Epidermal melanocyte (primary cell): ENCODE results near the gene SLC30A7.
"Not testable (repeated sequence)": the region's sequence is repeated elsewhere in the genome, so short reads cannot be mapped to it uniquely, and the experiment has no call there.

Experiments
- DNase-seq: peaks from one replicate; pipeline ENCODE4 v3.0.0; 2011; ENCODE audit warnings: low spot score; ENCODE audit not compliant: insufficient read length

SLC30A7 gene, protein sequence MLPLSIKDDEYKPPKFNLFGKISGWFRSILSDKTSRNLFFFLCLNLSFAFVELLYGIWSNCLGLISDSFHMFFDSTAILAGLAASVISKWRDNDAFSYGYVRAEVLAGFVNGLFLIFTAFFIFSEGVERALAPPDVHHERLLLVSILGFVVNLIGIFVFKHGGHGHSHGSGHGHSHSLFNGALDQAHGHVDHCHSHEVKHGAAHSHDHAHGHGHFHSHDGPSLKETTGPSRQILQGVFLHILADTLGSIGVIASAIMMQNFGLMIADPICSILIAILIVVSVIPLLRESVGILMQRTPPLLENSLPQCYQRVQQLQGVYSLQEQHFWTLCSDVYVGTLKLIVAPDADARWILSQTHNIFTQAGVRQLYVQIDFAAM

DNA sequence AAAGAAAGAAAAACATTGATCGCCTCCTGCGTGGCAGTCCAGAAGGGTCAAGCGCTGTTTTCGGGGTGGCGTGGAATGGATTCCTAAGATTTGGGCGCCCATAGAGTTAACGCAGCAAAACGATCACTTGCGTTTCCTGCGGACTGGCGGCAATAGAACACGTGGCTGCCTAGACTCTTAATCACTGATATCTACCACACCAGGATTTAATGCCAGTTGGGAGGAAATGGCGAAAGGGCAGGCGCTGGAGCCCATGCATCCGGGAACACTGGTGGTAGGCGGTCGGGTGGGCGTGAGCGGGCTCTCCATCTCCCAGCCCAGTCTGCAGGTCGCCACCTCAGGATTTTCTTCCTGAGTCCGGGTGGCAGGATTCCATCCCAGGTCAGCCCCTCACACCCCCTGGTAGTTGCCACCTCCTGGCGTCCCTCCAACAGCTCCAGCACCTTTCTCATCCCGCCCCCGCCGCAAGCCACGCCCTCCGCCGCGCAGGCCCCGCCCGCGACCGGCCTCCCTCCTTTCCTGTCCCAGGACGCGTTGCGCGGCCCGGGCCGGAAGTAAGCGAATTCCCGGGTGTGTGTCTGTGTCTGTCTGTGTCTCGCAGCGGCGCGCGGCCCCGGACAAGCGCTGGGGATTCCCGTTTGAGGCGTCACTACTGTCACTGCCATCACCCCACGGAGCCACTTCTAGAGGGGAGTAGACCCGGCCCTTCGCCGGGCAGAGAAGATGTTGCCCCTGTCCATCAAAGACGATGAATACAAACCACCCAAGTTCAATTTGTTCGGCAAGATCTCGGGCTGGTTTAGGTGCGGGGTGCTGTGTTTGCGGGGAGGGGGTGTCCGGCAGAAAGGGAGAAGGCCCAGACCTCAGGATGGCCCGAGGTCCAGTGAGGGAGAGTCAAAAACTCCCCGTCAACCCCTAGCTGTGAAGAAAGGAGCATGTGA, at the start of gene SLC30A7:
Gene SLC30A7, plus strand, starts transcription at position 551 of the 941 bp plus-strand sequence. Its CDS starts 173 bp downstream, at position 724.
- peak; percentile 59 for DNase-seq

DNA sequence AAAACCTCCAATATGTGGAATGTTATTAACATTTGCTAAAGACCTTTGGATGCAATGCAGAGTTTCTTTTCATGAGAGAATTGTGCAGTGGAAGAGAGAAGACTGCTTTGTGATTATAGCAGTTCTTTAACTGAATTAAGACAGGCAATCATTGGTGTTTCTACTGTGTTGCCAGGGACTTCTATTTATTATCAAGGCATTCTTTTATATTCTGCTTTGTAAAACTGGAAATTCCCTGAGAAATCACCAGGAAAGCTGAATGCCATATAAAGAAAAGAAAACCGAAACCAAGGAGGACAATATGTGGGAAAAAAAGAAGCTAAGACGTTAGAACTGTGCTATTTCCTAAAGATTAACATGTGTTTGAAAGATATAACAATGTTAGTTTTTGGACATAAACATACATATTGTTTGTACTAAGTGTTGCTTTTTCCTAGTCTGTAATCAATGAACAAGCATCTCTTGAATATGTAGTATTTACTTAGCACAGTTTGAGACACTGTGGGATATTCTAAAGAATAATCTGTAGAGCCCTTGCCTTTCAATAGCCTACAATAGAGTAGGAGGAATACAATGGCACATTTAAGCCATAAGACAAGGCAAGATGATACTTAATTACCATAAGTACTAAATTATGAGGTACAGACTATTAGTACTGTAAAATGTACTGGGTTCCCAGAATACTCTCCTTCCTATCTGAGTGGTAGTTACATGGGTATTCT, 48.4 kb upstream of the SLC30A7 start:
- no peak for DNase-seq

DNA sequence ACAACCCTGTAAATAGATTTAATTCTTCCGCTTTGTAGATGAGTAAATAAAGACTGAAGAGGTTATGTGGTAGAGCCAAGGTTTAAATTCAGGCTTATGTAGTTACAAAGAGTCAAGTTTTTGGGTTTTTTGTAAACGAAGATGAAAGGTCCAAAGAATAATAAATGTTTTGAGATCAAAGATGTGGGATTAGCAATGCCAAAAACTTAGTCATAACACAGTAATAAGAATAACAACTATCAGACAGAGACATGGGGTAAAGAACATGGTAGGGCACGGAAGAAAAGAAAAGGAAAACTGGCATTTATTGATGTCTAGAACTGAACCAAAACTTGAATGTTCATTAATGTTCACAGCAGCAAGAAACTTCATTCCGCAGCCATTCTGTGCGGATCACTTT, 44.2 kb upstream of the SLC30A7 start:
- no peak for DNase-seq

DNA sequence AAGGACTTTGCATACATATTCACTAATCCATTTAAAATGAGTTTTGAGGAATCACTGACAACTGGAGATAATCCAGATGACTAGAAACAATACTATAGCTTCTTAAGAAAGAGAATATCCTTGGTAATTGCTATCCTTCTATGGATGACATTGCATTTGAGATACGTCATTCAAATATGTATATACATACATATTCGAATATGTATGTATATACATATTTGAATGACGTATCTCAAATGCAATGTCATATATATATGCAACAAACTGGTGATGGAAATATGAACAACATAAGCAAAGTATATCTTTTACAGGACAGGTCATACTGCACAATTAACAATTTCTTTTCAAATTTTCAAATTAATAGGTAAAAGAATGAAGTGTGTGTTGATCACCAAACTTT, 42.9 kb upstream of the SLC30A7 start:
- no peak for DNase-seq

DNA sequence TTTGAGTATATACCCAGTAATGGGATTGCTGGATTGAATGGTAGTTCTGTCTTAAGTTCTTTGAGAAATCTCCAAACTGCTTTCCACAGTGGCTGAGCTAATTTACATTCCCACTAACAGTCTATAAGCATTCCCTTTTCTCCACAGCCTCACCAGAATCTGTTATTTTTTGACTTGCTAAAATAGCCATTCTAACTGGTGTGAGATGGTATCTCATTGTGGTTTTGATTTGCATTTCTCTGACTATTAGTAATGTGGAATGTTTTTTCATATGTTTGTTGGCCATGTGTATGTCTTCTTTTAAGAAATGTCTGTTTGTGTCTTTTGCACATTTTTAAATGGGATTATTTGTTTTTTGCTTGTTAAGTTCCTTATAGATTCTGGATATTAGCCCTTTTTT, 40.8 kb upstream of the SLC30A7 start:
- not testable (repeated sequence) for DNase-seq

DNA sequence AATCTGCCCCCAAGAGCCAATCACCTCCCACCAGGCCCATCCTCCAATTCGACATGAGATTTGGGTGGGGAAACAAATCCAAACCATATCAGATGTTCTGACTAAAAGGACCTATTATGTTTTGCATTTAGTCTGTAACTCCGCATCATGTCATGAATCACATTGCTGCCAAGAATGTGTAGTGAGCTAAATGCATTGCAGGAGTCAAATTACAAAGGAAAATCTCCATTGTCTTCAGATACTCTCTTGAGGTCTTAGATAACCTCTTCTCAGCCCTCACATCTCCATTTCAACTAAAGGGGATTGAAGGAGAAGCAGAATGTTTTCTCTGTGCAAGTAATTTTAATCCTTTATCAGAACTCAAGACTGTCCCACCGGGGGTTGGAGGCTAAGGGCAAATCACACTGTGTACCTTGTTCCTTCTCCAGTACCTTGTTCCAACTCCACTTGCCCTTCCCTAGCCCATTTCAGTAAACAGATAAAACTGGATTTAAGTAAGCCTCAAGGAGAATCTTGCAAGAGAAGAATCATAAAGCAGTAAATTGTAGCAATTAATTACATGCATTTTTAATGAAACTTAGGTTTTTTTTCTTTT, 35.4 kb upstream of the SLC30A7 start:
- DNase-seq: no peak

DNA sequence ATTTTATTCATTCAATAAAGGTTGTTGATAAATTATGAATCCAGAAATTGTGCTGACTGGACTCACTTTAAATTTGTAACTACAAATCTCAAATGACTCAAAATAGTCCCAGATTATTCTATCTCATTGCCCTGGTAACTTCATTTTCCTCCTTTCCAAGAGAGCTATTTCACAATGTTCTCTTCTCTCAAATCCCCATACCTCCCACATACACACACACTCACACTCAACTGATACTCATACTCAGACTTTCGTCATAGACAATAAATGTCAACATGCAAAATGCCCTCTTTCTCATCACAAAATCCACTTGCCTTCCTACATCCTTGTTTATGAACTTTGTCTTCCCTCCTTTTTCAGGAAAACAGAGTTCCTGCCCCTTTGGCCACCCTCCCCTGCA, 34.5 kb upstream of the SLC30A7 start:
- DNase-seq: no peak

DNA sequence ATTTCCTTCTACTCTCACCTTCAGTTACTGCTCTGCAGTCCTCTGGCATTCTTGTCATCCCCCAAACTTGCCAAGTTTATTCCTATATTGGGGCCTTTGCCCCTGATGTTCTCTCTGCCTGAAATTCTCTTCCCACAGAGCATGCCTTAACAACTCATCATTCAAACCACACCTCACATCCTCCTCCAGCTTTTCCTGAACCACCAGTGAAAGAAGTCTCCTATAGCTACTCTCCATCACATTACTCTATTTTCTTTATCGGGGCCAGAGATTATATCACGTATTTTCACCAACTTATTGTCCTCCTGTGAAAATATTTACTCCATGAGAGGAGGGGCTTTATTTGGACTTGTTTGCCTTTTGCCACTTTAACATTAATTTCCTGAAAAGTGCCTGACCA, 33.3 kb upstream of the SLC30A7 start:
- no peak for DNase-seq

DNA sequence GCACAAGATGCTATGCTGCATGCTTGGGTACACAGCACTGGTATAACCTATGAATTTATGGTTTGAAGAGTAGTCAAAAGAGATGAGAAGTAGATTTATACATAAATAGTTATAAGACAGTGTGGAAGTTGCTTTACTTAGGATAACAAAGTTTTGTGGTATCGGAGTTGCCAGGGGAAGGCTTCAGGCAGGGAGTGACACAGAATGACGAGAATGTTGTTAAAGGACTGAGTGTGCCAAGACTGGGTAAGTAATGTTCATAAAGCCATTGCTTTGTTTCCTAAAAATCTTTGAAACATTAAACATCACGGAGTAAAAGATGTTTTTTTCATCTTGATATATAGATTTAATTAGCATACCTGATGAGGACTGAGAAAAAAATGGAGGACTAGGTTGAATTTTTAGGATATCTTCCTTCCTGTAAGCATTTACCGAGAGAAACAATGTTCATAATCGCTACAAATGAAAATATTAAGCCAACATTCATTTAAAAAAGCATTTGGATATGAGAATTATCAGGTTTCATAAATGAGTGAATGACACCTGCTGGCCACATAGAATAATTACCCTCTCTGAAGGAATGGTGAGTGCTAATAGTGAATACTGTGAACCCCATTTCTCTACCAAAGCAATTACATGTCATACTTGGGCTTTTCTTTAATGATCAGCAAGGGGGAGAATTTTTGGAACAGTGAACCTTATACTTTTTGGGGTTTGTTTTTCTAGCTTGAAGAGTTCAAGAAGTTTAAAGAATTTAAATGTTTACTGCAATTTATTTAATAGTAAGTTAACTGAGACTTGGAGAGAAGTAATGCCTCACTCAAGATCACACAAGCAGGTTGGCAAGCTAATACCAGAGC, 29.6 kb upstream of the SLC30A7 start:
- no peak for DNase-seq

DNA sequence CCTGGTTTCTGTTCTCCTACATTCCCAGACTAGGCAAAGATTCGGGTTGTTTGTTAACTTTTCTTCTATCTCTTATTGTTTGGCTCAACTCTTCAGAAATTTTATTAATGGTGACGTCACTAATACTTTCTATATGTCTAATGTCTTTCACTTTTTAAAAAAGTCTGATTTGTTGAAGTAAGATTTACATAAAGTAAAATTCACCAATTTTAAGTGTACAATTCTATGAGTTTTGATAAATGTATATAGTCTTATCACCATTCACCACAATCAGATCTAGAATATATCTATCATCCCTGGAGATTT, 29.0 kb upstream of the SLC30A7 start:
- DNase-seq: no peak

DNA sequence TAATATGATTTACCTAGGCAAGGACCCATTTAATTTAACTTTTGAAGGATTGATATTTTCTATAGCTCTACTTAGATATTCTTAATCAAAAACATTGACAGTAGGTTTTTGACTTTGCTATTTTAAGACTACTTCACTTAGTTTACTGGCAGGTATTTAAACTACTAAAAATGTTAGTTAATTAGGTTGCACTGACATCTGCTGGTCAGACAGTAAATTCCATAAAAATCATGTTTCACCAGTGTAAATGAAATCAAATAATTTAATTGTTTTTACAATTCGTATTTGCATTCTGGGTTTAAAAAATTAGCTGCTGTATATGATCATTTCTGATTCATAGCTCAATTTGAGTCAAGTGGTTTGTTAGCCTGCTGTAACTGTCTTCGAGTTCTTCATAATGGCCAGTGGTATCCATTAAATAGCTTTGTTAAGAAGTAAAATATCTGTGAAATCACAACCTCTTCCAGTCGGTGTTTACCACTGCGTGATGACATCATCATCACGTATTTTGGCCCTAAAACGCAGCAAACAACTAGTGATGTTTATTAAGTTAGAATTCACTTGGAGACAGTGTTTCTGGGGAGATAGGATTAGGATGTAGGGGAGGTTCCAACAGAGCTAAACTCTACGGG, 27.4 kb upstream of the SLC30A7 start:
- DNase-seq: no peak

DNA sequence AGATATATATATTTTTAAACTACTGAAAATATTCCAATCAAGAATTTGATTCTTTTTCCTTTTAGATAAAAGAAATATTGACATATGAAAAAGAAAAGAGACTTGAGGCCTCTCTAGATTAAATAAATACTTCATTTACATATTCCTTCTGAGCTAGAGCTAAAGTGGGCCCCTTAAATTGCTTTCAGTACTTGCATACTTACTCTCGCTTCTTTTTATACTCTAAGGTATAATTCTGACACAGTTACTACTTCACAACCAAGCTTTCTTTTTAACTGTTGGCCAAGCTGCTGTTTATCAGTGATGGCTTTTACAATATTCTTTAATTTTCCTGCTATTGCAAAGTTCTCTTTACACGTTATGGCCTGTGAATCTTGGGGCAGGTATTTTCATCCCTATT, 25.9 kb upstream of the SLC30A7 start:
- DNase-seq: no peak

DNA sequence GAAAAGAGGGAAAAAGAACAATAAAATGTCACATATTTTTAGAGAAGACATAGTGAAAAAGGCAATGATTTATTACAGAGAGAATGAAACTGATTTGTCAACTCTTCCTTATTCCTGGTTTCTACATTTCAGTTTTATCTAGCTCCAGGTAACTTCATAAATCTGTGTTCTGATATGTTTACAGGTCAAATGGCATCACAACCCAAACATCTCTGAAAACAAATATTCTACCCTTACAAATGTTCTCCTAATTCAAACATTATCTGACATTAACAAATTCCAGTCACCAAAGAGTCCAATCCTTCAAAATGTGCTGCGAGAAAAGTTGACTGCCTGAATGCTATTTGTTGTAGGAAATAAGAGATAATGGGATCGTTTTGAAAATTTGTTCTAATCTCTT, 21.5 kb upstream of the SLC30A7 start:
- DNase-seq: no peak

DNA sequence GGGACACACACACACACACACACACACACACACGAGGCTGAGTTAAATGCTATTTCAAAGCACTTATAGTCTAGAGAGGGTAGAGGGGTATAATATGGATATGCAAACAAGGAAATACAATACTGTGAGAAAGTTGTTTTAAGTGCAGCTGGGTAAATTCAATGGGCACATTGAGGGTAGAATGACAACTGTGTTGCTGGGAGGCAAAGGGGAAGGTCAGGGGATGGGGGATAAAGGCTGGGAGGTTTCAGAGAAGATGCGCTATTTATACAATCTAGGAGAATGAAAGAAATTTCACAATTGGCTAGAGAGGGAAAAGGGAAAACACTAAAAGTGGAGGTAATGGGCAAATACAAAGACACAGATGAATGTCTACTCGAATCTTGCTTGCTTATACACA, 20.7 kb upstream of the SLC30A7 start:
- DNase-seq: no peak

DNA sequence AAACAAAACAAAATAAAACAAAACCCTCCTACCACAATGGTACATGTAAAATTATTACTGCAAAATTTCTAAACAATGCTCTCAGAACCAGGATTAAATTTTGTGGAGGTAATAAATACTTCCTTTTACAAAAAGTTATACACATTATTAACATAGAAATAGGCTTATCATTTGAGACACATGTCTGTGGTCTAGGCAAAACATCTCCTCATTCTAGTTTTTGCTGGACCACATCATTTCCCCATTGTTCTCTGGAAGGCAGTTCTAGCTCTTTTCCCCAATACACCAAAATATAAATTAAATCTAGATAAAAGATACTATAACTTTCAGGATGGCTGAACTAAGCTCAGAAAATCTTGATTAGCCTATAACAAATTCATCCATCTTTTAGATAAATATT, 19.6 kb upstream of the SLC30A7 start:
- DNase-seq: no peak

DNA sequence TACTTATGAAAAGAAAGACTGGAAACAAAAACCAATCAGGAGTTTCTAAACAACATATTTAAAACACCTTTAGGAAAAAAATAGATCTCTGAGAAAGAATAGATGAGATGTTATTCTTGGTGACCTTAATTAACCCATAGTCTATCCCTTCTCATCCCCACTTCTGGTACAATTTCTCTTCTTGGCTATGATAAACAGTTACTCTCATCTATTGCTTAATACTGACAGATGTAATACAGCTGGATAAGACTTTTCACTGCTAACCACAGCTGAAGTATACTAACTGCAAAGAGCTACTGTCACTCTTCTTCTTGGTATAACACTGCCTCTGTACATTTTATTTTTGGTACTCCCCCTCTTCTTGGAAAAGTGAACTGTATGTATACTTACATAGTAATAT, 16.5 kb upstream of the SLC30A7 start:
- no peak for DNase-seq

DNA sequence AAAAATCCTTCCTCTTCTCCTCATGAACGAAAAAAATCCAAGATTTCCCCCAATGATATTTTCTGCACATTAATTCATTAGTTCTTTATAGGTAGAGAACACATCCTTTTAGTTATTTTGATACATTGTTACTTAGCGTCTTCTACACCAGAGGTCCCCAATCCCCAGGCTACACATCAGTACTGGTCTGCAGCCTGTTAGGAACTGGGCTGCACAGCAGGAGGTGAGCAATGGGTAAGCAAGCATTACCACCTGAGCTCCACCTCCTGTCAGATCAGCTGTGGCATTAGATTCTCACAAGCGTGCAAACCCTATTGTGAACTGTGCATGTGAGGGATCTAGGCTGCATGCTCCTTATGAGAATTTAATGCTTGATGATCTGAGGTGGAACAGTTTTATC, 14.2 kb upstream of the SLC30A7 start:
- no peak for DNase-seq

DNA sequence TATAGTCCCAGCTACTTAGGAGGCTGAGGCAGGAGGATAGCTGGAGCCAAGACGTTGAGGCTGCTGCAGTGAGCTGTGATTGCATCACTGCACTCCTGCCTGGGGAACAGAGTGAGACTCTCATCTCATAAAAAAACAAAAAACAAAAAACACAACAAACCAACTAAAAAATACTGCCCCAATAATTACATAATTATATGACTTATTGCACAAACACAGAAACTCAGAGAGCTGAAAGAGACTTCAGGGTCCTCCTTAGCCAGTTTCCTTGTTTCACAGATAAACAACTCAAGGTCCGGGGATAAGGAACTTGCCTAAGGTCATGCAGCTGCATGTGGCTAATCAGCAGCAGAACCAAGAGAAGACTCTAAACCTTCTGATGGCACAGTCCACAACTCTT, 13.2 kb upstream of the SLC30A7 start:
- DNase-seq: no peak

DNA sequence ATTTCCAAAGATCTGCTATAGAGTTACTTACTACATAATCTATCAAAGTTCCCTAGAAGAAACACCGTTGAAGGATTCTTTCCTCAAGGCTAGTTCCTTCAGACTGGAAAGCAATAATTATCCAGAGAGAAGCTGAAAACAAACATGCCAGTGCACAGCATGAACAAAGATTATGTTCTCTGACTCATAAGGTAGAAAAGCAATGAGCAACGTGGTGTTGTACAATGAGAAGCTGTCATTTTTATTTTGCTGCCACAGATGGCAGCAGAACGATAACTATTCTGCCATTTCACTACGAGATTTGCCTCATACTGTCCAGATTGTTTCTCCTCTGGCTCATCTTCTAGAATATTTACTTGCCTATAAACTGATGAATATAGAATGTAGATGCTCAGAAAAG, 11.9 kb upstream of the SLC30A7 start:
- DNase-seq: no peak

DNA sequence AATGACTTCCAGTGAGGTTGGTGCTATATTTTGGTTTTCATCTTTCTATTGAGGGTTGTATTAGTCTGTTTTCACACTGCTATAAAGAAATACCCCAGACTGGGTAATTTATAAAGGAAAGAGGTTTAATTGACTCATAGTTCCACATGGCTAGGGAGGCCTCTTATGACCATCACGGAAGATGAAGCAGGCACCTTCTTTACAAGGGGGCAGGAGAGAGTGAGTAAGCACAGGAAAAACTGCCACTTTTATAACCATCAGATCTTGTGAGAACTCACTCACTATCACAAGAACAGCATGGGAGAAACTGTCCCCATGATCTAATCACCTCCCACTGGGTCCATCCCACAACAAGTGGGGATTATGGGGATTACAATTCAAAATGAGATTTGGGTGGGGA, 6.9 kb upstream of the SLC30A7 start:
- DNase-seq: not testable (repeated sequence)
